WERI-Rb-1 (cell line): Measurements from ENCODE around the gene TMEM164.

Source experiments
- DNase-seq: peaks from one replicate; pipeline ENCODE4 v3.0.0-alpha.2; 2020
- H3K27ac ChIP-seq: fragments of 250-450 bp; sonication (Bioruptor Pico); 2 replicates; pipeline ENCODE4 v1.5.1; 2020; ENCODE audit warnings: mild to moderate bottlenecking, moderate library complexity
- H3K27me3 ChIP-seq: fragments of 250-450 bp; sonication (Bioruptor Pico); 2 replicates; pipeline ENCODE4 v1.5.1; 2021; ENCODE audit warnings: mild to moderate bottlenecking, low read depth, moderate library complexity; ENCODE audit not compliant: insufficient read depth, severe bottlenecking
- H3K36me3 ChIP-seq: fragments of 250-450 bp; sonication (Bioruptor Pico); 2 replicates; pipeline ENCODE4 v1.5.1; 2020; ENCODE audit warnings: mild to moderate bottlenecking, moderate library complexity
- H3K4me3 ChIP-seq: 2 replicates; pipeline ENCODE4 v1.5.1; 2011; ENCODE audit warnings: low read depth, mild to moderate bottlenecking, control low read depth, low read length
- H3K9me3 ChIP-seq: fragments of 250-450 bp; sonication (Bioruptor Pico); 2 replicates; pipeline ENCODE4 v1.5.1; 2021; ENCODE audit warnings: mild to moderate bottlenecking, moderate library complexity; ENCODE audit not compliant: severe bottlenecking
- CTCF ChIP-seq: IDR thresholded peaks from 2 replicates; pipeline ENCODE4 v1.5.1; 2011; ENCODE audit warnings: low read depth, mild to moderate bottlenecking, control low read depth, inconsistent platforms, low read length

The TMEM164 gene

GRCh38 chrX:110173192-110174175 lies 170.6 kb downstream of the TMEM164 start:
- Histone ChIP-seq H3K9me3 (no peaks in the 10 kb centered on the region), H3K36me3 (peaks cover 20% of the 10 kb centered on the region), H3K27ac (no peak overlapping the region), H3K4me3 (no peak overlapping the region), H3K27me3 (no peaks in the 10 kb centered on the region)
- DNase-seq = no peak
- no peak for TF ChIP-seq CTCF

GRCh38 chrX:110175146-110175545 lies 172.2 kb downstream of the TMEM164 start:
- Histone ChIP-seq H3K4me3 (no peak overlapping the region), H3K27ac (no peak overlapping the region), H3K9me3 (no peaks in the 10 kb centered on the region), H3K27me3 (no peaks in the 10 kb centered on the region), H3K36me3 (peaks cover 20% of the 10 kb centered on the region)
- DNase-seq = no peak
- no peak for TF ChIP-seq CTCF

GRCh38 chrX:110175696-110176095 lies 172.8 kb downstream of the TMEM164 start:
- TF ChIP-seq CTCF = no peak
- Histone ChIP-seq H3K4me3 (no peak overlapping the region), H3K27ac (no peak overlapping the region), H3K9me3 (no peaks in the 10 kb centered on the region), H3K27me3 (no peaks in the 10 kb centered on the region), H3K36me3 (peaks cover 20% of the 10 kb centered on the region)
- no peak for DNase-seq

DNA sequence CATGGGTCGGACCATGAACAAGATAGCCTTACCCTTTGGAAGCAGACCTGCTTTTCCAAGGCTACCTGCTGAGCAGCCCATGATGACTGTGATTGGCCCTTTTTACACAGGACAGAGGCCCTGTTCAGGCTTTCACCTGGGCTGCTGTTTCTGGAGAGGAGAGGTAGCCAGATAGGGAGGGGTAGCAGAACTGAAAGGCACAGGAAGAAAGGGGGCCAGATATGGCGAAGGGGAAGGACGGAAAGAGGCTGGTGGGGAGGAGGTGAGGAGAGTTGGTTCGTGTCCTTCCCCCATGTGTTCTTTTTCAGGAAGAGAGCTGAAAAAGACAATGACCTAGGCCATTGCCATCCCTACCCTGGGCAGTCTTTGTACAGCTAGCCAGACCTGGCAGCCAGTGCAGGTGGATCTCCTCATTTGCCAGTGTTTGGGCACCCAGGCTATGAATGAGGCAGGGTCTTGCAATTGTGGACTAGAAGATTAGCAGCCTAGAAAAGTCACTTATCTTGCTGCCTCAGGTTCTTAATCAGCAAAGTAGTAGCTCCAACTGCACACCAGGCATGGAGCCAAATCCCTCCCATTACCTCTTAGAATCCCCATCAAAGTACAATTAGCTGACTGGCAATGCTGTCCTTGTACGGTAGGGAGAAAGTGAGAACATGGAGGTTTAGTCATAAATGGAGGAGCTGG lies 175.4 kb downstream of the TMEM164 start:
- TF ChIP-seq CTCF = no peak
- DNase-seq = no peak

GRCh38 chrX:110180176-110180927 lies 177.4 kb downstream of the TMEM164 start:
- no peak for DNase-seq
- no peaks in the 10 kb centered on the region for H3K27me3 ChIP-seq
- TF ChIP-seq CTCF = no peak
- no peak overlapping the region for H3K27ac ChIP-seq
- no peaks in the 10 kb centered on the region for H3K9me3 ChIP-seq
- no peak overlapping the region for H3K4me3 ChIP-seq
- H3K36me3 ChIP-seq = peaks cover 4% of the 10 kb centered on the region

More for the DNA sequence above, 175.4 kb downstream of the TMEM164 start:
- Histone ChIP-seq H3K9me3 (no peaks in the 10 kb centered on the region), H3K27ac (no peak overlapping the region), H3K36me3 (peaks cover 8% of the 10 kb centered on the region), H3K27me3 (no peaks in the 10 kb centered on the region), H3K4me3 (no peak overlapping the region)
